Stomach smooth muscle (tissue), 2 donors: ENCODE data around the gene TMEM61.

ENCODE experiments used
- H3K27ac ChIP-seq: one replicate; pipeline ENCODE4 v1.7.0; 2013; ENCODE audit warnings: mild to moderate bottlenecking, low read length, inconsistent platforms
- H3K27me3 ChIP-seq, 2 donors: one replicate each; pipeline ENCODE4 v1.7.0; 2013; ENCODE audit warnings: low read length in 2 of 2; ENCODE audit not compliant: insufficient read depth in 2 of 2, control insufficient read depth in 1 of 2
- H3K36me3 ChIP-seq, 2 donors: one replicate each; pipeline ENCODE4 v1.7.0; 2013; ENCODE audit warnings: low read length in 2 of 2; ENCODE audit not compliant: control insufficient read depth in 2 of 2, insufficient read depth in 2 of 2
- H3K4me1 ChIP-seq: one replicate; pipeline ENCODE4 v1.7.0; 2013; ENCODE audit warnings: low read length; ENCODE audit not compliant: control insufficient read depth, insufficient read depth
- H3K4me3 ChIP-seq, 2 donors: one replicate each; pipeline ENCODE4 v1.7.0; 2013; ENCODE audit warnings: low read length in 2 of 2
- H3K9ac ChIP-seq, 2 donors: one replicate each; pipeline ENCODE4 v1.7.0; 2013; ENCODE audit warnings: low read length in 2 of 2, mild to moderate bottlenecking in 1 of 2
- H3K9me3 ChIP-seq, 2 donors: one replicate each; pipeline ENCODE4 v1.7.0; 2013; ENCODE audit warnings: low read length in 2 of 2; ENCODE audit not compliant: control insufficient read depth in 2 of 2
- donor health status: healthy.
- donor health status: Pancreatic carcinoma.

TMEM61 gene

GRCh38 chr1:54945393-54945936 lies 35.0 kb upstream of the TMEM61 start:
- Histone ChIP-seq H3K27ac (no peak overlapping the region), H3K36me3 (no peaks in the 10 kb centered on the region), H3K9ac (no peak overlapping the region), H3K4me3 (no peak overlapping the region), H3K9me3 (no peaks in the 10 kb centered on the region), H3K4me1 (peaks cover 4% of the 10 kb centered on the region), H3K27me3 (peaks cover 0 to 2% of the 10 kb centered on the region in 2 donors)

- Histone ChIP-seq H3K9ac (no peak overlapping the region), H3K27me3 (no peaks in the 10 kb centered on the region), H3K9me3 (no peaks in the 10 kb centered on the region), H3K4me1 (peaks cover 9% of the 10 kb centered on the region), H3K36me3 (no peaks in the 10 kb centered on the region), H3K27ac (no peak overlapping the region), H3K4me3 (no peak overlapping the region)
Measured at GRCh38 chr1:54947540-54947939, 32.9 kb upstream of the TMEM61 start.

- H3K9me3 ChIP-seq: no peaks in the 10 kb centered on the region
Measured at GRCh38 chr1:54949053-54949452, 31.4 kb upstream of the TMEM61 start.

GRCh38 chr1:54950006-54950368 lies 30.4 kb upstream of the TMEM61 start:
- Histone ChIP-seq H3K9me3 (no peaks in the 10 kb centered on the region), H3K36me3 (no peaks in the 10 kb centered on the region), H3K9ac (peak overlapping the region in 1 of 2 donors; percentile 68), H3K27ac (no peak overlapping the region), H3K4me3 (no peak overlapping the region), H3K27me3 (no peaks in the 10 kb centered on the region), H3K4me1 (peaks cover 9% of the 10 kb centered on the region)

More at GRCh38 chr1:54949053-54949452, 31.4 kb upstream of the TMEM61 start:
- Histone ChIP-seq H3K36me3 (no peaks in the 10 kb centered on the region), H3K4me1 (peaks cover 9% of the 10 kb centered on the region), H3K4me3 (no peak overlapping the region), H3K9ac (no peak overlapping the region), H3K27me3 (no peaks in the 10 kb centered on the region), H3K27ac (no peak overlapping the region)

DNA sequence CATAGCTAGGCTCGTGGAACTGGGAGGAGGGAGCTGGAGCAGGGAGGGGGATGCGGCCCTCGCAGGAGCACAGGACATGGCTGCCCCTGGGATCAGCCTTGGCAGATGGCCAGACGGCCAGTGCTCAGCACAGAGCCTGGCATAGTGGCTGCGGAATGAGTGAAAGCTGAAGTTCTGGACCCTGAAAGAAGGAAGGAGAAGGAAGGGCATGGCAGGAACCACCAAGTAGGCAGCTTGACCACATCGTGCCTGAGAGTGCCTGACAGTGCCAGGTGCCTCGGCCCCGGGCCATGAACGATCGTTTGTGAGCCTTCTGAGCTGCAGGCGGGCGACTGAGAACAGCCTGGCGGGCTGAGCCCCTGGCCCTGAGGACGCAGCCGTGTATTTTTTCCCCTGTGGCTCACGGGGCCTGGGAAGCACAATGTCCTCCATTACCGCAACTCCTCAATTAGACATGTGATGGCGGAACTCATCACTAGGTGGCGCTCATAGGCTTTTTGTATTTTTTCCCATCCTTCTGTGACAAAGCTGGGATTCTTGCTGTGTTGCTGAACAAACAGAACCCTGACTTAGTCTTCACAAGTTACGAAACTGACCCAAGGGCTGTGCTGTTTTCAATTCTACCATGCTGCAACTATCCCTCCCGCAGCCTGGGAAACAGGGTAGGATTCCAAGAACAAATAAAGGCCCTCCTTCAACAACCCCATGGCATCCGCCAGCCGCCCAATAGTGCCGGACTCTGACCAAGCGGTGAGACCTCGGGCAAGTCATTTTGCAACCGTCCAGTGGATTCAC lies 29.9 kb upstream of the TMEM61 start:
- H3K4me1 ChIP-seq: peaks cover 9% of the 10 kb centered on the region
- H3K27me3 ChIP-seq: no peaks in the 10 kb centered on the region
- peak overlapping the region; percentile 32 to 68 for H3K9ac ChIP-seq
- H3K4me3 ChIP-seq: peak overlapping the region; percentile 49 to 69
- no peaks in the 10 kb centered on the region for H3K36me3 ChIP-seq
- H3K9me3 ChIP-seq: no peaks in the 10 kb centered on the region
- no peak overlapping the region for H3K27ac ChIP-seq

DNA sequence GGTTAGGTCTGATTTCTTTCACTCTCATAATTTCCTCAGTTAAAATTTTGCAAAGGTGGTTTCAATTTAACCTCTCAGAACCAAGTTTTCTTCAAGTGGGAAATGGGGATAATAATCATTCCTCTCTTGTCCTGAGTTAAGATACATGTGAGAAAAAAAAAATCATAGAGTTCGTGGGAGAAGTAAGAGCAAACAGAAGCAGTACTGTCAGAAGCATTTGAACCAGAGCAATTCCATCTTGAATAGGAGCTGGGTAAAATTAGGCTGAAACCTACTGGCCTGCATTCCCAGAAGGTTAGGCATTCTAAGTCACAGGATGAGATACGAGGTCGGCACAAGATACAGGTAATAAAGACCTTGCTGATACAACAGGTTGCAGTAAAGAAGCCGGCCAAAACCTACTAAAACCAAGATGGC lies 28.6 kb upstream of the TMEM61 start:
- Histone ChIP-seq H3K9me3 (no peaks in the 10 kb centered on the region), H3K4me3 (no peak overlapping the region), H3K9ac (no peak overlapping the region), H3K27me3 (no peaks in the 10 kb centered on the region), H3K27ac (no peak overlapping the region), H3K4me1 (peaks cover 9% of the 10 kb centered on the region), H3K36me3 (no peaks in the 10 kb centered on the region)

GRCh38 chr1:54952950-54953718 lies 27.3 kb upstream of the TMEM61 start:
- peaks cover 9% of the 10 kb centered on the region for H3K4me1 ChIP-seq
- no peaks in the 10 kb centered on the region for H3K27me3 ChIP-seq
- peaks cover 4 to 6% of the 10 kb centered on the region in 2 donors for H3K9me3 ChIP-seq
- no peaks in the 10 kb centered on the region for H3K36me3 ChIP-seq
- H3K9ac ChIP-seq: no peak overlapping the region
- no peak overlapping the region for H3K4me3 ChIP-seq
- H3K27ac ChIP-seq: no peak overlapping the region

DNA sequence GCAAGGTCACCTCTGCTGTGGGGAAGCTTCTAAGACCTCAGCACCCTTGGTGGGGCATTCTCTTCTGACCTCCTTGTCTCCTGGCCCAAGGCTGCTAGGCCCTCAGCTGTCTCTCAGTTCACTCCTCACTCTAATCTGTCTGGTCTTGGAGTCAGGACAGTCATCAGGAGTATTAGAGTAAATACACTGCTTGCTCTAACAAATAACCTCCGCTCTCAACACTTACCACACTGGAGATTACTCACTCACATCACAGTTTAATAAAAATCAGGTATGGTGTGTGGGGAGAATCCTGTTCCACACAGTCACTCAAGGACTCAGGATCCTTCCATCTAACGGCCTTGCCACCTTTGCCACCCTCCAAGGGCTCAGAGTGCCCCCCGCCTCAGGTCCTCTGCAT lies 26.6 kb upstream of the TMEM61 start:
- Histone ChIP-seq H3K36me3 (no peaks in the 10 kb centered on the region), H3K9me3 (peaks cover 4 to 6% of the 10 kb centered on the region in 2 donors), H3K9ac (no peak overlapping the region), H3K27ac (no peak overlapping the region), H3K4me1 (peaks cover 9% of the 10 kb centered on the region), H3K27me3 (no peaks in the 10 kb centered on the region), H3K4me3 (no peak overlapping the region)

DNA sequence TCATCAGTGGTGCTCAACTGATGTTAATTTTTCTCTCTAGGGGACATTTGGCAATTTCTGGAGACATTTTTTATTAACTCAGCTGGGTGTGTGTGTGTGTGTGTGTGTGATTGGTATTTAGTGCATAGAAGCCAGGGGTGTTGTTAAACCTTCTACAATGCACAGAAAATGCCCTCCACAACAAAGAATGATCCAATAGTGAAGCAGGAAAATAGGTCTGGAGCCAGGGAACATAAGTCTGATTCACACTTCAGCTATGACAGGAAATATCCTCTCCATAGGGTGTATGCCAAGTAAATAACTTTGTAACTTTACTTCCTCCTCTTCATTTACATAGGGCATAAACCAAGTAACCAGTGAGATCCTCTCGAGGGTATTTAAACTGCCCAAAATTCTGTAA lies 25.1 kb upstream of the TMEM61 start:
- Histone ChIP-seq H3K27me3 (no peaks in the 10 kb centered on the region), H3K27ac (no peak overlapping the region), H3K9ac (no peak overlapping the region), H3K4me3 (no peak overlapping the region), H3K4me1 (peaks cover 5% of the 10 kb centered on the region), H3K36me3 (no peaks in the 10 kb centered on the region), H3K9me3 (peaks cover 4 to 6% of the 10 kb centered on the region in 2 donors)

GRCh38 chr1:54956726-54957125 lies 23.7 kb upstream of the TMEM61 start:
- Histone ChIP-seq H3K36me3 (no peaks in the 10 kb centered on the region), H3K27me3 (no peaks in the 10 kb centered on the region), H3K27ac (no peak overlapping the region), H3K9me3 (peaks cover 4 to 6% of the 10 kb centered on the region in 2 donors), H3K4me3 (no peak overlapping the region), H3K9ac (no peak overlapping the region), H3K4me1 (no peaks in the 10 kb centered on the region)
